Keratinocyte (primary cell): ENCODE measurements around the gene RPS2. TPM values are rescaled to one million over a fixed set of nuclear protein-coding genes. Genes with fewer than 3 reads are reported as not detected.

Source experiments
- DNase-seq: peaks from one replicate; pipeline ENCODE4 v3.0.0-alpha.2; 2011; ENCODE audit warnings: low read depth, missing footprints, low spot score
- FAIRE-seq: peaks from 2 replicates; lab custom pipeline; 2011; peaks lifted over from hg19 to GRCh38; lab: Jason Lieb, UNC
- H2AFZ ChIP-seq: 2 replicates; pipeline ENCODE4 v1.6.0; 2012; ENCODE audit warnings: low read length, control low read depth, inconsistent platforms; ENCODE audit not compliant: control insufficient read depth
- H3K27ac ChIP-seq: 2 replicates; pipeline ENCODE4 v1.5.1; 2011; ENCODE audit warnings: low read length; ENCODE audit not compliant: control insufficient read depth, insufficient read depth
- H3K27me3 ChIP-seq: 3 replicates; pipeline ENCODE4 v1.6.0; 2011; ENCODE audit warnings: low read length; ENCODE audit not compliant: control insufficient read depth, insufficient read depth; ENCODE audit errors: extremely low read depth
- H3K36me3 ChIP-seq, 2 experiments: 2 replicates in 1 of 2; 3 replicates in 1 of 2; pipeline ENCODE4 v1.5.1; 2011; ENCODE audit warnings: low read length in 2 of 2, mild to moderate bottlenecking in 1 of 2; ENCODE audit not compliant: control insufficient read depth in 2 of 2, insufficient read depth in 2 of 2; ENCODE audit errors: extremely low read depth in 1 of 2
- H3K4me1 ChIP-seq: 3 replicates; pipeline ENCODE4 v1.5.1; 2011; ENCODE audit warnings: low read length; ENCODE audit not compliant: control insufficient read depth, insufficient read depth; ENCODE audit errors: extremely low read depth
- H3K4me2 ChIP-seq: 3 replicates; pipeline ENCODE4 v1.6.0; 2011; ENCODE audit warnings: low read depth, low read length; ENCODE audit not compliant: control insufficient read depth, insufficient read depth; ENCODE audit errors: extremely low read depth
- H3K4me3 ChIP-seq, 3 experiments: fragments of 200-600 bp in 1 of 3; sonication (generic) in 1 of 3; 2 replicates in 2 of 3; 3 replicates in 1 of 3; pipeline ENCODE4 v1.5.1; 2011 to 2016; ENCODE audit warnings: low read length in 3 of 3, mild to moderate bottlenecking in 3 of 3, control low read depth in 2 of 3, inconsistent platforms in 1 of 3, low read depth in 1 of 3, mixed read lengths in 1 of 3, mixed run types in 1 of 3, moderate library complexity in 1 of 3; ENCODE audit not compliant: control insufficient read depth in 2 of 3, insufficient read depth in 2 of 3; ENCODE audit errors: extremely low read depth in 1 of 3
- H3K79me2 ChIP-seq: 2 replicates; pipeline ENCODE4 v1.6.0; 2012; ENCODE audit warnings: low read length; ENCODE audit not compliant: control insufficient read depth, insufficient read depth
- H3K9ac ChIP-seq: 3 replicates; pipeline ENCODE4 v1.6.0; 2011; ENCODE audit warnings: low read length; ENCODE audit not compliant: control insufficient read depth, insufficient read depth; ENCODE audit errors: extremely low read depth
- H3K9me1 ChIP-seq: 3 replicates; pipeline ENCODE4 v1.6.0; 2011; ENCODE audit warnings: low read length; ENCODE audit not compliant: control insufficient read depth, insufficient read depth; ENCODE audit errors: extremely low read depth
- H3K9me3 ChIP-seq: 2 replicates; pipeline ENCODE4 v1.5.1; 2012; ENCODE audit warnings: low read depth, low read length; ENCODE audit not compliant: control insufficient read depth
- H4K20me1 ChIP-seq: 3 replicates; pipeline ENCODE4 v1.6.0; 2011; ENCODE audit warnings: low read length; ENCODE audit not compliant: control insufficient read depth, insufficient read depth; ENCODE audit errors: extremely low read depth
- EZH2 ChIP-seq: IDR thresholded peaks from one replicate; pipeline ENCODE4 v1.6.1; 2012; ENCODE audit warnings: inconsistent platforms, mild to moderate bottlenecking, low read length, moderate library complexity
- dilution Hi-C: fragments of 300-500 bp; cut with MboI; formaldehyde crosslinking; loops from one replicate; pipeline ENCODE4 v1.7.0; 2020; ENCODE audit warnings: low sequenced_read_pairs; ENCODE audit not compliant: extremely low pct_ligation_motif_present
- polyA plus RNA-seq, 5 experiments: library from polyadenylated mRNA; depleted of rRNA in 3 of 5; stranded (reverse) in 3 of 5; stranded (forward) in 1 of 5; unstranded in 1 of 5; fragments of >200 nt; gene quantifications; 1 replicate in 1 of 5; 2 replicates in 3 of 5; 3 replicates in 1 of 5; pipeline versions ENCODE4 v1.2.1 to v1.2.3, GENCODE V29; 2011 to 2012; ENCODE audit warnings: missing spikeins in 2 of 5, low read depth in 1 of 5, low replicate concordance in 1 of 5
- TF ChIP-seq, protein P1 (sequence below), 3 experiments: IDR thresholded peaks in 1 of 3; conservative IDR thresholded peaks in 1 of 3; optimal IDR thresholded peaks in 1 of 3; 2 replicates in 2 of 3; 3 replicates in 1 of 3; pipeline versions ENCODE3 to v1.5.1; 2011; ENCODE audit warnings: low read length in 3 of 3, mild to moderate bottlenecking in 3 of 3, moderate library complexity in 2 of 3, control low read depth in 1 of 3, inconsistent platforms in 1 of 3; ENCODE audit not compliant: insufficient read depth in 2 of 3; ENCODE audit errors: extremely low read depth in 1 of 3

Gene RPS2
- polyA plus RNA-seq, 1 donor (not counting 4 experiments of a cell fraction or from before 2014, with no cell fraction given): 3,573 TPM

DNA sequence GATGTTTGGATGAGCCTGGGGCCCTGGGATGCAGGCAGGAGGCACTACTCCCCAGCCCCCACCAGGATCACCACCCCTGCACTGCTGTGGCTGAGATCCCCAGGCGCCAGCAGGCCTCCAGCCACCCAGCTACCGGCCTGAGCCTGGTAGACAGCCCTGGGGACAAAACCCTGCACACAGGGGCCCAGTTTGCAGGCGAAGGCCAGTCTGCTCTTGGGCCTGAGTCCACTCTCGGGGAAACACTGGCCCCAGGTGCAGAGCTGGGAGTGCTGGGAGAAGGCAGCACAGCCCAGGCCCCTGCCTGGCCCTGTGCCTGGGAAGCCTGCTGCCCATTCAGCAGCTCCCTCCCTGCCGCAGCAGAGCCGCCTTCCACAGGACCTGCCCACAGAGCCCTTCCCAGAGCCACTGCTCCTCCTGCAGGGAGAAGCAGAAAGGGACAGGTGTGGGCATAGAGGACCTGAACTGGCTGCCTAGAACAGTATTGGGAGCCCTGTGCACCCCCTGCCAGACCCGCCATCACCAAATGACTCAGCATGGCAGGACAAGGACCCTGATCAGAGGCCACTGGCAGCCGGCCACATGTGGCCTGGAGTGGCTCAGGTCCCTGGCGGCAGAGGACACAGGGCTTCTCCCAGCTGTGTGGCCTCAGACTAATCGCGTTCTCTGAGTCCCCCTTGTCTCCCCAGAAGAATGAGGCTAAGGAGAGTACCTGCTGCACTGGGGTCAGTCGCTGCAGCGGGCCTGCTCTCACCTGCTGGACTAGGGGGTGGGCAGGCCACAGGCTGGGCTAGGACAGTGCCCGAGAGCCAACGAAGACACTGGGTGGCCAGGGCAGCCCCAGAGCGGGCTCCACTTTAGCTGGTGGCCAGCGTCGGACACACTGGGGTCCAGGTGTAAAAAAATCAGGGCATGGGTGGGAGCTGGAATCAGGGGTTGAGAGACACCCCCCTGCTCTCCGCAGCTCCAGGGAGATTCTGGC is 32.3 kb downstream of the RPS2 start:
- TF ChIP-seq, protein P1, sequence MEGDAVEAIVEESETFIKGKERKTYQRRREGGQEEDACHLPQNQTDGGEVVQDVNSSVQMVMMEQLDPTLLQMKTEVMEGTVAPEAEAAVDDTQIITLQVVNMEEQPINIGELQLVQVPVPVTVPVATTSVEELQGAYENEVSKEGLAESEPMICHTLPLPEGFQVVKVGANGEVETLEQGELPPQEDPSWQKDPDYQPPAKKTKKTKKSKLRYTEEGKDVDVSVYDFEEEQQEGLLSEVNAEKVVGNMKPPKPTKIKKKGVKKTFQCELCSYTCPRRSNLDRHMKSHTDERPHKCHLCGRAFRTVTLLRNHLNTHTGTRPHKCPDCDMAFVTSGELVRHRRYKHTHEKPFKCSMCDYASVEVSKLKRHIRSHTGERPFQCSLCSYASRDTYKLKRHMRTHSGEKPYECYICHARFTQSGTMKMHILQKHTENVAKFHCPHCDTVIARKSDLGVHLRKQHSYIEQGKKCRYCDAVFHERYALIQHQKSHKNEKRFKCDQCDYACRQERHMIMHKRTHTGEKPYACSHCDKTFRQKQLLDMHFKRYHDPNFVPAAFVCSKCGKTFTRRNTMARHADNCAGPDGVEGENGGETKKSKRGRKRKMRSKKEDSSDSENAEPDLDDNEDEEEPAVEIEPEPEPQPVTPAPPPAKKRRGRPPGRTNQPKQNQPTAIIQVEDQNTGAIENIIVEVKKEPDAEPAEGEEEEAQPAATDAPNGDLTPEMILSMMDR (optimal IDR thresholded peaks at IDR 0.05 in 1 of 3, IDR thresholded peaks at IDR 0.05 in 1 of 3, conservative IDR thresholded peaks at IDR 0.05 in 1 of 3; ENCODE audit: extremely low read depth in 1 of 3, insufficient read depth in 2 of 3, low read length in 3 of 3): peak; percentile 1 to 56 (median 38)
- no peak for TF ChIP-seq EZH2
- Histone ChIP-seq H3K27me3 (no peaks in the 10 kb centered on the region), H3K9me3 (no peaks in the 10 kb centered on the region), H3K4me1 (peaks cover 13% of the 10 kb centered on the region), H3K79me2 (no peaks in the 10 kb centered on the region), H3K27ac (no peak overlapping the region), H3K9me1 (no peaks in the 10 kb centered on the region), H2AFZ (no peak overlapping the region), H3K4me3 (no peak overlapping the region), H3K4me2 (no peak overlapping the region), H3K9ac (no peak overlapping the region), H4K20me1 (no peaks in the 10 kb centered on the region), H3K36me3 (no peaks in the 10 kb centered on the region)
- no peak for DNase-seq
- no peak for FAIRE-seq
- dilution Hi-C loops: no loop called here

DNA sequence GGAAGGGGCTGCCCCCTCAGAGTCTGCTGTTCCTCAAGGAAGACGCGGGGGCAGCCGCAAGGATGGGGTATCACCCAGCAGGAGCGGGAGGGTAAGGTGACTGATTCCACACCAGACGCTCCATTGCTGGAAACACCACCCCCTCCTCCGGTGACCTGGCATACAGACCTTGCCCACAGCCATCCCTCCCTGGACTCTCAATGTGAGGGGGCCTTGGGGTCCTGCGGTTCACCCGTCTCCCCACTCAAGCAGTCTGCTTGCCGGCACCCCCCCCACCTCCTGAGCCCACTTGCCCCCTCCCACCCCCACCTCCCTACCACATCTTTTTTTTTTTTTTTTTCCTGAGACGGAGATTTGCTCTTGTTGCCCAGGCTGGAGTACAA is 34.3 kb downstream of the RPS2 start:
- Histone ChIP-seq H3K9me3 (no peaks in the 10 kb centered on the region), H3K36me3 (no peaks in the 10 kb centered on the region), H3K4me1 (peaks cover 9% of the 10 kb centered on the region), H3K9ac (no peak overlapping the region), H3K4me2 (peak overlapping the region; percentile 37), H3K79me2 (no peaks in the 10 kb centered on the region), H3K27ac (no peak overlapping the region), H3K9me1 (no peaks in the 10 kb centered on the region), H3K4me3 (no peak overlapping the region), H4K20me1 (no peaks in the 10 kb centered on the region), H2AFZ (peak overlapping the region; percentile 58), H3K27me3 (no peaks in the 10 kb centered on the region)
- FAIRE-seq (no peak), DNase-seq (no peak)
- TF ChIP-seq, protein P1 (optimal IDR thresholded peaks at IDR 0.05 in 1 of 3, IDR thresholded peaks at IDR 0.05 in 1 of 3, conservative IDR thresholded peaks at IDR 0.05 in 1 of 3; ENCODE audit: extremely low read depth in 1 of 3, insufficient read depth in 2 of 3, low read length in 3 of 3): no peak
- no peak for TF ChIP-seq EZH2
- dilution Hi-C loops: no loop called here
